K562 (cell line): ENCODE data around the gene SFI1. TPM values are rescaled to one million over a fixed set of nuclear protein-coding genes. Genes with fewer than 3 reads are reported as not detected.

ENCODE experiments used
- CBX8 ChIP-seq: fragments of 200-600 bp; sonication (generic); IDR thresholded peaks from 2 replicates; pipeline ENCODE4 v1.6.1; 2012; ENCODE audit warnings: borderline replicate concordance, mixed run types, low read depth, mild to moderate bottlenecking, moderate library complexity, mixed read lengths, low read length, control low read depth, inconsistent platforms; ENCODE audit not compliant: poor library complexity, severe bottlenecking; ENCODE audit errors: extremely low read depth
- CCNT2 ChIP-seq: IDR thresholded peaks from 2 replicates; pipeline ENCODE4 v1.6.1; 2011; ENCODE audit warnings: borderline replicate concordance, low read depth, mild to moderate bottlenecking, moderate library complexity, mixed read lengths, low read length; ENCODE audit not compliant: insufficient read length; ENCODE audit errors: extremely low read depth
- ETV1 ChIP-seq: fragments of 450-650 bp; conservative IDR thresholded peaks from 2 replicates; pipeline ENCODE4 v1.6.1; 2016; ENCODE audit warnings: missing genetic modification characterization, control low read depth, low read depth, missing compliant biosample characterization
- JUN ChIP-seq, 2 experiments: sonication (generic) in 1 of 2; formaldehyde crosslinking in 1 of 2; IDR thresholded peaks; 2 replicates each; pipeline versions ENCODE4 v1.6.1 to v1.8.0; 2012 to 2022; ENCODE audit warnings: borderline replicate concordance in 2 of 2, mild to moderate bottlenecking in 2 of 2, improper control_type of control experiment in 1 of 2, low read depth in 1 of 2, low read length in 1 of 2, missing genetic modification reagents in 1 of 2
- KLF13 ChIP-seq: fragments of 450-650 bp; IDR thresholded peaks from 2 replicates; pipeline ENCODE4 v1.6.1; 2016; ENCODE audit warnings: missing genetic modification characterization, low read depth, mild to moderate bottlenecking, missing compliant biosample characterization, moderate library complexity, borderline replicate concordance
- NELFE ChIP-seq: IDR thresholded peaks from 2 replicates; pipeline ENCODE4 v1.6.1; 2011; ENCODE audit warnings: mild to moderate bottlenecking; ENCODE audit not compliant: insufficient read depth, insufficient read length
- RBM15 ChIP-seq: fragments of 200-400 bp; formaldehyde crosslinking; IDR thresholded peaks from 2 replicates; pipeline ENCODE4 v1.6.1; 2018; ENCODE audit warnings: mild to moderate bottlenecking, low read length, moderate library complexity; ENCODE audit not compliant: insufficient read depth
- SMARCB1 ChIP-seq: IDR thresholded peaks from 2 replicates; pipeline ENCODE4 v1.6.1; 2011; ENCODE audit warnings: improper control_type of control experiment, low read depth; ENCODE audit not compliant: insufficient read length
- SPI1 ChIP-seq: IDR thresholded peaks from 2 replicates; pipeline ENCODE4 v1.6.1; 2011; ENCODE audit warnings: low read depth, low read length, control low read depth, borderline replicate concordance
- TCF7L2 ChIP-seq: fragments of 150-350 bp; IDR thresholded peaks from 2 replicates; pipeline ENCODE4 v1.6.1; 2016; ENCODE audit warnings: low read depth, mild to moderate bottlenecking, low read length, moderate library complexity
- ZNF124 ChIP-seq: sonication (generic); formaldehyde crosslinking; IDR thresholded peaks from 2 replicates; pipeline ENCODE4 v1.8.1; 2022; ENCODE audit warnings: missing genetic modification reagents
- ZNF354B ChIP-seq: fragments of 250-450 bp; sonication (Bioruptor Pico); IDR thresholded peaks from 2 replicates; pipeline ENCODE4 v1.4.0; 2020
- ZNF76 ChIP-seq: fragments of 250-450 bp; sonication (Bioruptor Pico); IDR thresholded peaks from 2 replicates; pipeline ENCODE4 v1.4.0; 2020; ENCODE audit warnings: mild to moderate bottlenecking, moderate library complexity, borderline replicate concordance
- ZNF778 ChIP-seq: fragments of 450-650 bp; formaldehyde crosslinking; IDR thresholded peaks from 2 replicates; pipeline ENCODE4 v1.4.0; 2020; ENCODE audit warnings: mild to moderate bottlenecking, moderate library complexity
- ZNF780A ChIP-seq: fragments of 250-450 bp; sonication (Bioruptor Pico); IDR thresholded peaks from 2 replicates; pipeline ENCODE4 v1.5.0; 2021; ENCODE audit warnings: mild to moderate bottlenecking
- ZSCAN29 ChIP-seq: fragments of 450-650 bp; IDR thresholded peaks from 2 replicates; pipeline ENCODE4 v1.6.1; 2017
- polyA plus RNA-seq, 8 experiments: library from polyadenylated mRNA; depleted of rRNA in 4 of 8; stranded (reverse) in 5 of 8; unstranded in 3 of 8; fragments of >200 nt; fragmentation: Nextera tagmentation in 2 of 8; fragmentation: Illumina TruSeq in 1 of 8; extraction: Ambion mirVana in 2 of 8; extraction: Trizol in 1 of 8; gene quantifications; 2 replicates each; pipeline versions ENCODE4 v1.2.1 to v1.2.3, GENCODE V29; 2011 to 2014; ENCODE audit warnings: inconsistent platforms in 1 of 8, missing spikeins in 1 of 8
- total RNA-seq, 7 experiments: library from RNA; depleted of rRNA in 6 of 7; stranded (reverse); fragments of >200 nt in 6 of 7; fragmentation: Illumina TruSeq in 2 of 7; extraction: Trizol in 2 of 7; gene quantifications; 2 replicates each; pipeline versions ENCODE4 v1.2.1 to v1.2.3, GENCODE V29; 2011 to 2021; ENCODE audit warnings: low replicate concordance in 1 of 7
- TF ChIP-seq, protein P1 (sequence below): sonication (generic); formaldehyde crosslinking; IDR thresholded peaks from 2 replicates; pipeline ENCODE4 v1.8.0; 2022; ENCODE audit warnings: mild to moderate bottlenecking, missing genetic modification reagents
- TF ChIP-seq, protein P2 (sequence below): fragments of 250-450 bp; sonication (Bioruptor Pico); IDR thresholded peaks from 2 replicates; pipeline ENCODE4 v1.8.0; 2022; ENCODE audit warnings: moderate library complexity, mild to moderate bottlenecking, inconsistent platforms
- TF ChIP-seq, protein P3 (sequence below): IDR thresholded peaks from 2 replicates; pipeline ENCODE4 v1.6.1; 2011; ENCODE audit warnings: borderline replicate concordance, low read depth, mild to moderate bottlenecking, moderate library complexity, low read length; ENCODE audit not compliant: insufficient read depth, poor library complexity, severe bottlenecking

Gene SFI1
- total and polyA plus RNA-seq, 9 of the 15 experiments (the other 6 are each of a cell fraction or from before 2014, with no cell fraction given) = 3.0 to 25.6 (median 14.1) TPM

DNA sequence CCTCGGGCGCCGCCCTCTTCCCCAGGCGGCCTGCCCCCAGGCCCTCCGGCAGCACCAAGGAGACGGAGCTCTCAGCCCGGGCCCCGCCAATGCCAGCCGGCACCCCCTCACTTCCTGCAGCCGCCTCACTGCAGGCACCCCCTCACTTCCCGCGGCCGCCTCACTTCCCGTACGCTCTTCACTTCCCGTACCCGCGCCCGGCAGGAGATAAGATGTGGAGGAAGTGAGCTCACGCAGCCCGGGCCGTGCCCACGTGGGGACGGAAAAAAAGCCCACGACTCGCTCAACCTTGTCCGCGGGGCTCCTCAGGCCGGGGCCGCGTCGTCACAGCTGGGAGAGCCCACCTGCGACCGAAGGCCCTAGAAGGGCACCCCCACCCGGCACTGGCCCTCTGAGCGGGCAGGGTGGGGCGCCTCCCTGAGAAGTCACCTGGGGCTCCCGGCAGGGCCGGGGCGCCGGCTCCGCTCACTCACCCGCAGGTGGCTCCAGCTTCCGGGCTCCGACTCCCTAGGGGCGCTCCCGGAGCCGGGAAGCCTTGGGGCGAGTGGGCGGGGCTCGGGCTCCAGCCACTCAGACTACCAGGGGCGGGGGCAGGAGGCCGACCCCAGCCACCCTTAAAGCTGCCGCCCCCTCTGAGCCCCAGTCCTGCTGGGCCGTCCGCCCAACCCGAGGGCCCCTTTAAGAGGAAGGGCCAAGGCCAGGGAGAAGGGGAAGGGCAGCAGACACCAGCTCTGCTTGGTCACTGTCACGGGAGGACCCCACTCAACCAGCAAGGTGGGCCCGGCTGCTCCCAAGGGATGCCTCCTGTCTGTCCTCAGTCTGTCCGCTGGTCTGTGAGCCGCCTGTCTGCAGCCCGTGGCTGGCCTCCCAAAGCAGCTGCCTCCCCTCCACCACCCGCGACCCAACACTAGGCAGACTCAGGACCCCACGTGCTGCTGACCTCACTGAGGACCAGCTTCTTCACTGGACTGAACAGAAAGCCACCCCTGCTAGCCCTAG lies 134.3 kb downstream of the SFI1 start (continued):
- TF ChIP-seq, protein P1, sequence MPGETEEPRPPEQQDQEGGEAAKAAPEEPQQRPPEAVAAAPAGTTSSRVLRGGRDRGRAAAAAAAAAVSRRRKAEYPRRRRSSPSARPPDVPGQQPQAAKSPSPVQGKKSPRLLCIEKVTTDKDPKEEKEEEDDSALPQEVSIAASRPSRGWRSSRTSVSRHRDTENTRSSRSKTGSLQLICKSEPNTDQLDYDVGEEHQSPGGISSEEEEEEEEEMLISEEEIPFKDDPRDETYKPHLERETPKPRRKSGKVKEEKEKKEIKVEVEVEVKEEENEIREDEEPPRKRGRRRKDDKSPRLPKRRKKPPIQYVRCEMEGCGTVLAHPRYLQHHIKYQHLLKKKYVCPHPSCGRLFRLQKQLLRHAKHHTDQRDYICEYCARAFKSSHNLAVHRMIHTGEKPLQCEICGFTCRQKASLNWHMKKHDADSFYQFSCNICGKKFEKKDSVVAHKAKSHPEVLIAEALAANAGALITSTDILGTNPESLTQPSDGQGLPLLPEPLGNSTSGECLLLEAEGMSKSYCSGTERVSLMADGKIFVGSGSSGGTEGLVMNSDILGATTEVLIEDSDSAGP (CRISPR knock-in tag) = peak; percentile 95
- TF ChIP-seq ZNF780A (CRISPR knock-in tag) = no peak
- TF ChIP-seq ZNF76 (CRISPR knock-in tag) = no peak
- TF ChIP-seq RBM15 = no peak
- no peak for TF ChIP-seq ZSCAN29
- TF ChIP-seq, protein P2, sequence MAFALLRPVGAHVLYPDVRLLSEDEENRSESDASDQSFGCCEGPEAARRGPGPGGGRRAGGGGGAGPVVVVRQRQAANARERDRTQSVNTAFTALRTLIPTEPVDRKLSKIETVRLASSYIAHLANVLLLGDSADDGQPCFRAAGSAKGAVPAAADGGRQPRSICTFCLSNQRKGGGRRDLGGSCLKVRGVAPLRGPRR (CRISPR knock-in tag) = no peak
- no peak for TF ChIP-seq ZNF778 (CRISPR knock-in tag)
- TF ChIP-seq SPI1 = peak; percentile 79
- no peak for TF ChIP-seq ZNF124
- TF ChIP-seq TCF7L2 = no peak
- peak; percentile 71 for TF ChIP-seq ETV1 (tag)
- no peak; the same call in 1 of the 2 replicates for TF ChIP-seq KLF13 (tag)
- no peak for TF ChIP-seq SMARCB1
- TF ChIP-seq, protein P3, sequence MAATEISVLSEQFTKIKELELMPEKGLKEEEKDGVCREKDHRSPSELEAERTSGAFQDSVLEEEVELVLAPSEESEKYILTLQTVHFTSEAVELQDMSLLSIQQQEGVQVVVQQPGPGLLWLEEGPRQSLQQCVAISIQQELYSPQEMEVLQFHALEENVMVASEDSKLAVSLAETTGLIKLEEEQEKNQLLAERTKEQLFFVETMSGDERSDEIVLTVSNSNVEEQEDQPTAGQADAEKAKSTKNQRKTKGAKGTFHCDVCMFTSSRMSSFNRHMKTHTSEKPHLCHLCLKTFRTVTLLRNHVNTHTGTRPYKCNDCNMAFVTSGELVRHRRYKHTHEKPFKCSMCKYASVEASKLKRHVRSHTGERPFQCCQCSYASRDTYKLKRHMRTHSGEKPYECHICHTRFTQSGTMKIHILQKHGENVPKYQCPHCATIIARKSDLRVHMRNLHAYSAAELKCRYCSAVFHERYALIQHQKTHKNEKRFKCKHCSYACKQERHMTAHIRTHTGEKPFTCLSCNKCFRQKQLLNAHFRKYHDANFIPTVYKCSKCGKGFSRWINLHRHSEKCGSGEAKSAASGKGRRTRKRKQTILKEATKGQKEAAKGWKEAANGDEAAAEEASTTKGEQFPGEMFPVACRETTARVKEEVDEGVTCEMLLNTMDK = no peak
- peak; percentile 33 for TF ChIP-seq CCNT2
- no peak for TF ChIP-seq CBX8
- no peak for TF ChIP-seq ZNF354B (CRISPR knock-in tag)
- no peak for TF ChIP-seq NELFE
- TF ChIP-seq JUN (IDR thresholded peaks at IDR 0.05; ENCODE audit: borderline replicate concordance, low read depth, low read length) = no peak; the same call in 1 of the 2 replicates
- no peak for TF ChIP-seq JUN (CRISPR knock-in tag; IDR thresholded peaks at IDR 0.05; ENCODE audit: borderline replicate concordance)
